ENCODE results near the gene ATP10B. TPM values are rescaled to one million over a fixed set of nuclear protein-coding genes. Genes with fewer than 3 reads are reported as not detected.

The ATP10B gene
- total RNA-seq, 4 donors from 2014 or later, result 116 to 298 (median 150) TPM

GRCh38 chr5:160545832-160546231 is 306.2 kb downstream of the ATP10B start:
- Histone ChIP-seq H3K27ac (no peak overlapping the region), H3K4me1 (no peaks in the 10 kb centered on the region), H3K27me3 (no peaks in the 10 kb centered on the region), H3K9me3 (no peaks in the 10 kb centered on the region), H3K4me3 (no peak overlapping the region), H3K36me3 (no peaks in the 10 kb centered on the region)
- no peak for DNase-seq
- TF ChIP-seq EP300 (IDR thresholded peaks at IDR 0.05; ENCODE audit: low read depth) (no peak), POLR2A (IDR thresholded peaks at IDR 0.05) (no peak), CTCF (IDR thresholded peaks at IDR 0.05) (no peak), POLR2AphosphoS5 (IDR thresholded peaks at IDR 0.05) (no peak)
- intact Hi-C loops (cut with DNase I; ENCODE audit: low total_unique reads) (no loop called here), in situ Hi-C loops (cut with MboI; ENCODE audit: low pct_ligation_motif_present in 1 of 4, low pct_unique_long_range_greater_than_20kb in 1 of 4, low sequenced_read_pairs in 3 of 4) (no loop called here)
- 86 to 90% methylated on average over 1 of the region's 1 CpG for WGBS, 2 donors (ENCODE audit: low coverage in 1 of 2)

- in situ Hi-C loops (cut with MboI; ENCODE audit: low pct_ligation_motif_present in 1 of 4, low pct_unique_long_range_greater_than_20kb in 1 of 4, low sequenced_read_pairs in 3 of 4) (no loop called here), intact Hi-C loops (cut with DNase I; ENCODE audit: low total_unique reads) (no loop called here)
- no peak for TF ChIP-seq CTCF (IDR thresholded peaks at IDR 0.05)
- TF ChIP-seq POLR2A (IDR thresholded peaks at IDR 0.05), result no peak
- no peak for TF ChIP-seq POLR2AphosphoS5 (IDR thresholded peaks at IDR 0.05)
- no peak for TF ChIP-seq EP300 (IDR thresholded peaks at IDR 0.05; ENCODE audit: low read depth)
- Histone ChIP-seq H3K27me3 (no peaks in the 10 kb centered on the region), H3K36me3 (no peaks in the 10 kb centered on the region), H3K9me3 (no peaks in the 10 kb centered on the region), H3K27ac (no peak overlapping the region), H3K4me1 (no peaks in the 10 kb centered on the region), H3K4me3 (no peak overlapping the region)
- WGBS, 2 donors (ENCODE audit: low coverage in 1 of 2), result 87 to 90% methylated on average over 1 of the region's 1 CpG
- DNase-seq, result no peak
Measured at GRCh38 chr5:160543395-160543794, 308.6 kb downstream of the ATP10B start.

GRCh38 chr5:160542840-160543239 is 309.2 kb downstream of the ATP10B start:
- intact Hi-C loops (cut with DNase I; ENCODE audit: low total_unique reads) (no loop called here), in situ Hi-C loops (cut with MboI; ENCODE audit: low pct_ligation_motif_present in 1 of 4, low pct_unique_long_range_greater_than_20kb in 1 of 4, low sequenced_read_pairs in 3 of 4) (no loop called here)
- Histone ChIP-seq H3K9me3 (no peaks in the 10 kb centered on the region), H3K4me3 (no peak overlapping the region), H3K4me1 (no peaks in the 10 kb centered on the region), H3K27me3 (no peaks in the 10 kb centered on the region), H3K36me3 (no peaks in the 10 kb centered on the region), H3K27ac (no peak overlapping the region)
- TF ChIP-seq POLR2AphosphoS5 (IDR thresholded peaks at IDR 0.05) (no peak), EP300 (IDR thresholded peaks at IDR 0.05; ENCODE audit: low read depth) (no peak), POLR2A (IDR thresholded peaks at IDR 0.05) (no peak), CTCF (IDR thresholded peaks at IDR 0.05) (no peak)
- DNase-seq, result no peak
- WGBS, 2 donors (ENCODE audit: low coverage in 1 of 2), result 88 to 100% methylated on average over 2 of the region's 2 CpGs

- 82 to 87% methylated on average over 4 of the region's 4 CpGs for WGBS, 2 donors (ENCODE audit: low coverage in 1 of 2)
- Histone ChIP-seq H3K36me3 (no peaks in the 10 kb centered on the region), H3K9me3 (no peaks in the 10 kb centered on the region), H3K27me3 (no peaks in the 10 kb centered on the region), H3K4me3 (no peak overlapping the region), H3K4me1 (no peaks in the 10 kb centered on the region), H3K27ac (no peak overlapping the region)
- intact Hi-C loops (cut with DNase I; ENCODE audit: low total_unique reads) (no loop called here), in situ Hi-C loops (cut with MboI; ENCODE audit: low pct_ligation_motif_present in 1 of 4, low pct_unique_long_range_greater_than_20kb in 1 of 4, low sequenced_read_pairs in 3 of 4) (no loop called here)
- TF ChIP-seq CTCF (IDR thresholded peaks at IDR 0.05) (no peak), POLR2A (IDR thresholded peaks at IDR 0.05) (no peak), POLR2AphosphoS5 (IDR thresholded peaks at IDR 0.05) (no peak), EP300 (IDR thresholded peaks at IDR 0.05; ENCODE audit: low read depth) (no peak)
- no peak for DNase-seq
Measured at GRCh38 chr5:160542281-160542680, 309.7 kb downstream of the ATP10B start.

All from transverse colon (tissue), 4 donors.